Measurements from ENCODE around the gene RABIF.
A peak's percentile ranks its signal among the peaks of the same experiment; 100 is the strongest.
"Not testable (repeated sequence)": the region's sequence is repeated elsewhere in the genome, so short reads cannot be mapped to it uniquely, and the experiment has no call there.

The RABIF gene

GRCh38 chr1:202831906-202832305 is 57.0 kb downstream of the RABIF start:
- DNase-seq = peak; percentile 29 to 36

GRCh38 chr1:202829223-202829622 is 59.7 kb downstream of the RABIF start:
- DNase-seq = not testable (repeated sequence)
